ENCODE data around the gene IRF2BP2. TPM values are rescaled to one million over a fixed set of nuclear protein-coding genes. Genes with fewer than 3 reads are reported as not detected.

Gene IRF2BP2
- total and polyA plus RNA-seq, 2 of the 13 experiments (the other 11 are each of a cell fraction or from before 2014, with no cell fraction given) = 140 to 147 TPM

GRCh38 chr1:234601301-234602017 is 8.5 kb downstream of the IRF2BP2 start (continued):
- no peak for TF ChIP-seq ZNF703 (CRISPR knock-in tag; IDR thresholded peaks at IDR 0.05; ENCODE audit: borderline replicate concordance)
- 0 out of 2 replicates have a peak, but pooled peaks have one; percentile 22 for TF ChIP-seq MIER2 (CRISPR knock-in tag; IDR thresholded peaks at IDR 0.05)
- TF ChIP-seq ZNF839 (CRISPR knock-in tag; IDR thresholded peaks at IDR 0.05; ENCODE audit: borderline replicate concordance) = no peak
- no peak for TF ChIP-seq ZFP82 (CRISPR knock-in tag; IDR thresholded peaks at IDR 0.05; ENCODE audit: borderline replicate concordance)
- TF ChIP-seq ZNF549 (CRISPR knock-in tag; IDR thresholded peaks at IDR 0.05) = no peak
- TF ChIP-seq ZSCAN21 (CRISPR knock-in tag; IDR thresholded peaks at IDR 0.05; ENCODE audit: borderline replicate concordance) = no peak
- no peak for TF ChIP-seq RORA (CRISPR knock-in tag; IDR thresholded peaks at IDR 0.05)
- TF ChIP-seq GMEB1 (CRISPR knock-in tag; IDR thresholded peaks at IDR 0.05; ENCODE audit: borderline replicate concordance) = no peak
- no peak for TF ChIP-seq SUZ12 (IDR thresholded peaks at IDR 0.05; ENCODE audit: low read depth, low read length)
- TF ChIP-seq ZNF160 (CRISPR knock-in tag; IDR thresholded peaks at IDR 0.05) = no peak
- TF ChIP-seq ZNF577 (CRISPR knock-in tag; IDR thresholded peaks at IDR 0.05; ENCODE audit: borderline replicate concordance, low read depth) = no peak
- TF ChIP-seq WIZ (CRISPR knock-in tag; IDR thresholded peaks at IDR 0.05) = no peak
- peak; percentile 29; the same call in 1 of the 2 replicates for TF ChIP-seq HMG20A (CRISPR knock-in tag; IDR thresholded peaks at IDR 0.05; ENCODE audit: borderline replicate concordance)
- no peak for TF ChIP-seq DNMT3B (CRISPR knock-in tag; conservative IDR thresholded peaks at IDR 0.05)
- TF ChIP-seq NAIF1 (CRISPR knock-in tag; IDR thresholded peaks at IDR 0.05; ENCODE audit: borderline replicate concordance) = no peak
- TF ChIP-seq TFAP4 (IDR thresholded peaks at IDR 0.05; ENCODE audit: borderline replicate concordance, low read depth) = no peak
- TF ChIP-seq NFE2L1 (CRISPR knock-in tag; IDR thresholded peaks at IDR 0.05; ENCODE audit: borderline replicate concordance) = no peak
- TF ChIP-seq ZBTB42 (CRISPR knock-in tag; IDR thresholded peaks at IDR 0.05) = no peak
- TF ChIP-seq BCL3 (CRISPR knock-in tag; IDR thresholded peaks at IDR 0.05) = no peak
- TF ChIP-seq HNRNPH1 (optimal IDR thresholded peaks at IDR 0.05; ENCODE audit: low read depth, low read length) = no peak
- no peak for TF ChIP-seq MAF1 (CRISPR knock-in tag; IDR thresholded peaks at IDR 0.05; ENCODE audit: borderline replicate concordance)
- TF ChIP-seq PREB (CRISPR knock-in tag; IDR thresholded peaks at IDR 0.05) = no peak
- TF ChIP-seq IRF9 (CRISPR knock-in tag; IDR thresholded peaks at IDR 0.05; ENCODE audit: borderline replicate concordance) = no peak

All from HepG2 (cell line).